K562 (cell line): ENCODE results near the gene GRIA4. TPM values are rescaled to one million over a fixed set of nuclear protein-coding genes. Genes with fewer than 3 reads are reported as not detected.

Experiments used
- REST ChIP-seq, 2 experiments: fragments of 450-650 bp; formaldehyde crosslinking in 1 of 2; IDR thresholded peaks; 2 replicates each; pipeline versions ENCODE4 v1.4.0 to v1.6.1; 2014 to 2020; ENCODE audit warnings: mild to moderate bottlenecking in 2 of 2, borderline replicate concordance in 1 of 2, low read depth in 1 of 2
- THRAP3 ChIP-seq: fragments of 450-650 bp; IDR thresholded peaks from 2 replicates; pipeline ENCODE4 v1.6.1; 2016; ENCODE audit warnings: mild to moderate bottlenecking, inconsistent platforms, borderline replicate concordance
- ZNF668 ChIP-seq: fragments of 250-450 bp; sonication (Bioruptor Pico); IDR thresholded peaks from 2 replicates; pipeline ENCODE4 v1.8.0; 2022; ENCODE audit warnings: mild to moderate bottlenecking, inconsistent platforms
- polyA plus RNA-seq, 8 experiments: library from polyadenylated mRNA; depleted of rRNA in 4 of 8; stranded (reverse) in 5 of 8; unstranded in 3 of 8; fragments of >200 nt; fragmentation: Nextera tagmentation in 2 of 8; fragmentation: Illumina TruSeq in 1 of 8; extraction: Ambion mirVana in 2 of 8; extraction: Trizol in 1 of 8; gene quantifications; 2 replicates each; pipeline versions ENCODE4 v1.2.1 to v1.2.3, GENCODE V29; 2011 to 2014; ENCODE audit warnings: inconsistent platforms in 1 of 8, missing spikeins in 1 of 8
- total RNA-seq, 7 experiments: library from RNA; depleted of rRNA in 6 of 7; stranded (reverse); fragments of >200 nt in 6 of 7; fragmentation: Illumina TruSeq in 2 of 7; extraction: Trizol in 2 of 7; gene quantifications; 2 replicates each; pipeline versions ENCODE4 v1.2.1 to v1.2.3, GENCODE V29; 2011 to 2021; ENCODE audit warnings: low replicate concordance in 1 of 7

Gene GRIA4
- total and polyA plus RNA-seq, 9 of the 15 experiments (the other 6 are each of a cell fraction or from before 2014, with no cell fraction given), result not detected

GRCh38 chr11:105573091-105573490, 36.8 kb upstream of the GRIA4 start (continued):
- TF ChIP-seq REST (IDR thresholded peaks at IDR 0.05; ENCODE audit: borderline replicate concordance), result no peak
- TF ChIP-seq REST (CRISPR knock-in tag; IDR thresholded peaks at IDR 0.05; ENCODE audit: low read depth), result no peak
- no peak for TF ChIP-seq THRAP3
- TF ChIP-seq ZNF668 (CRISPR knock-in tag), result no peak
